CD14-positive monocyte (primary cell): Measurements from ENCODE around the gene CPNE4. TPM values are rescaled to one million over a fixed set of nuclear protein-coding genes. Genes with fewer than 3 reads are reported as not detected.

Experiments
- DNase-seq, 3 donors: peaks; one replicate each; pipeline ENCODE4 v3.0.0-alpha.2; 2011 to 2022
- H2AFZ ChIP-seq: 2 replicates; pipeline ENCODE4 v1.6.0; 2012; ENCODE audit warnings: mild to moderate bottlenecking, low read depth, low read length, inconsistent platforms; ENCODE audit not compliant: insufficient read depth, poor library complexity, severe bottlenecking
- H3K27ac ChIP-seq, 2 donors: 1 replicate in 1 of 2; 2 replicates in 1 of 2; pipeline ENCODE4 v1.5.1; 2012 to 2013; ENCODE audit warnings: low read length in 2 of 2, control low read depth in 1 of 2, inconsistent platforms in 1 of 2, low read depth in 1 of 2, mild to moderate bottlenecking in 1 of 2
- H3K27me3 ChIP-seq, 2 donors: one replicate each; pipeline versions ENCODE4 v1.6.0 to v1.6.1; 2011 to 2013; ENCODE audit warnings: low read length in 2 of 2; ENCODE audit not compliant: control insufficient read depth in 2 of 2, insufficient read depth in 2 of 2
- H3K36me3 ChIP-seq, 2 donors: replicated peaks in 1 of 2; 1 replicate in 1 of 2; 2 replicates in 1 of 2; pipeline versions ENCODE4 v1.5.1 to v1.6.1; 2012 to 2013; ENCODE audit warnings: low read length in 2 of 2, control low read depth in 1 of 2, inconsistent platforms in 1 of 2, mild to moderate bottlenecking in 1 of 2; ENCODE audit not compliant: insufficient read depth in 2 of 2, control insufficient read depth in 1 of 2
- H3K4me1 ChIP-seq, 2 donors: 1 replicate in 1 of 2; 2 replicates in 1 of 2; pipeline versions ENCODE4 v1.5.1 to v1.6.1; 2012 to 2013; ENCODE audit warnings: low read length in 2 of 2, control low read depth in 1 of 2, inconsistent platforms in 1 of 2, mild to moderate bottlenecking in 1 of 2, moderate library complexity in 1 of 2; ENCODE audit not compliant: insufficient read depth in 2 of 2, control insufficient read depth in 1 of 2
- H3K4me2 ChIP-seq: replicated peaks from 2 replicates; pipeline ENCODE3; 2012; ENCODE audit warnings: low read length, moderate library complexity, mild to moderate bottlenecking; ENCODE audit not compliant: poor library complexity, severe bottlenecking; ENCODE audit errors: extremely low read depth
- H3K4me3 ChIP-seq, 3 experiments: fragments of 200-600 bp in 1 of 3; sonication (generic) in 1 of 3; replicated peaks in 1 of 3; 1 replicate in 2 of 3; 2 replicates in 1 of 3; pipeline ENCODE4 v1.5.1; 2011 to 2013; ENCODE audit warnings: low read length in 3 of 3, mild to moderate bottlenecking in 3 of 3, control low read depth in 2 of 3, low read depth in 2 of 3, inconsistent platforms in 1 of 3, moderate library complexity in 1 of 3
- H3K79me2 ChIP-seq: 2 replicates; pipeline ENCODE4 v1.6.0; 2012; ENCODE audit warnings: mild to moderate bottlenecking, control low read depth, inconsistent platforms, low read length, moderate library complexity; ENCODE audit not compliant: insufficient read depth
- H3K9ac ChIP-seq: 2 replicates; pipeline ENCODE4 v1.6.0; 2017; ENCODE audit warnings: low read length, mild to moderate bottlenecking; ENCODE audit not compliant: insufficient read depth, poor library complexity, severe bottlenecking
- H3K9me3 ChIP-seq, 2 donors: replicated peaks in 1 of 2; 1 replicate in 1 of 2; 2 replicates in 1 of 2; pipeline versions ENCODE4 v1.5.1 to v1.6.1; 2012 to 2013; ENCODE audit warnings: low read length in 2 of 2, control low read depth in 1 of 2; ENCODE audit not compliant: control insufficient read depth in 1 of 2, insufficient read depth in 1 of 2
- H4K20me1 ChIP-seq: 2 replicates; pipeline ENCODE4 v1.6.0; 2012; ENCODE audit warnings: mild to moderate bottlenecking, low read length, control low read depth, moderate library complexity; ENCODE audit not compliant: insufficient read depth
- H3K27ac Mint-ChIP-seq, 7 donors: one replicate each; pipeline ENCODE4 v1.8.0; 2020; ENCODE audit warnings: mild to moderate bottlenecking in 7 of 7, mixed read lengths in 7 of 7, moderate library complexity in 6 of 7, inconsistent platforms in 2 of 7
- H3K27me3 Mint-ChIP-seq, 3 donors: one replicate each; pipeline ENCODE4 v1.8.0; 2021 to 2022; ENCODE audit warnings: low read depth in 3 of 3, mild to moderate bottlenecking in 3 of 3, mixed read lengths in 3 of 3, moderate library complexity in 3 of 3, inconsistent platforms in 1 of 3
- H3K36me3 Mint-ChIP-seq, 2 donors: one replicate each; pipeline ENCODE4 v1.8.0; 2020; ENCODE audit warnings: mixed read lengths in 2 of 2, inconsistent platforms in 1 of 2, mild to moderate bottlenecking in 1 of 2
- H3K4me1 Mint-ChIP-seq: one replicate; pipeline ENCODE4 v1.8.0; 2020; ENCODE audit warnings: mild to moderate bottlenecking, mixed read lengths
- H3K4me3 Mint-ChIP-seq, 2 donors: one replicate each; pipeline ENCODE4 v1.8.0; 2020; ENCODE audit warnings: mild to moderate bottlenecking in 2 of 2, mixed read lengths in 2 of 2, moderate library complexity in 1 of 2
- H3K9me3 Mint-ChIP-seq, 7 donors: one replicate each; pipeline ENCODE4 v1.8.0; 2020 to 2022; ENCODE audit warnings: mixed read lengths in 7 of 7, mild to moderate bottlenecking in 6 of 7, moderate library complexity in 6 of 7, inconsistent platforms in 2 of 7
- WGBS: methylation state at CpG from one replicate; pipeline ENCODE4 v1.1.5; 2013; ENCODE audit warnings: missing lambda C conversion rate; ENCODE audit not compliant: insufficient coverage; 5-methylcytosine and 5-hydroxymethylcytosine counted together
- intact Hi-C, 2 donors: fragments of 100-400 bp; cut with micrococcal nuclease; formaldehyde crosslinking; loops; one replicate each; pipeline versions ENCODE4 v1.15.0 to v1.15.1; 2023
- polyA plus RNA-seq, 3 donors: library from polyadenylated mRNA; depleted of rRNA in 1 of 3; unstranded in 2 of 3; stranded (reverse) in 1 of 3; fragments of 300-500 nt in 2 of 3; fragments of >200 nt in 1 of 3; fragmentation: Illumina TruSeq in 2 of 3; gene quantifications; 1 replicate in 2 of 3; 2 replicates in 1 of 3; pipeline ENCODE4 v1.2.3, GENCODE V29; 2012 to 2021
- TF ChIP-seq, protein P1 (sequence below): fragments of 200-600 bp; IDR thresholded peaks from one replicate; pipeline ENCODE4 v1.8.0; 2022; ENCODE audit warnings: antibody characterized with exemption, mild to moderate bottlenecking

Gene CPNE4
- polyA plus RNA-seq, 3 donors: not detected

DNA sequence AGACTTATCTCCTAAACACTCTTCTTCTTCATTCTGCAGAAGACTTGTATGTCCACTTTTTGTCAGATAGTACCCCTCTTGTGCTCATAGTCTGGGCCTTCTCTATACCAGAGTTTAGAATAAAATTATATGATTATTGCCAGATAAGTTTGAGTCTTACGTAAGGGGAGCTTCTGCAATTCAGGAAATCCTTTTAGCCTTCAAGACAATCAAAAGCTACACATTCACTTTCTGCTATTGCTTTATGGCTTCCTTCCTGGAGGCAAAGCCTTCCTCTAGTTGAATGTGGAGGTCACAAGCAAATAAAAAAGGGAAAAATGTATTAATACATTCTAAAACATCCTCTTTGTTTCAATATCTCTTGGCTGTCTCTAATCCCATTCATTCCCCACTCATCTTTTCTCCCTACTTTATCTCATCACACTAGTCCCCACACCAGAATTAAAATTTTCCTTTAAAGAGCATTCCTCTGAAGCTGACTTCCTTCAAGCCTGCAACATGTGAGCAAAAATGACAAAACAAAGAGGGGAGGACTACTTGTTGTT is 186.8 kb downstream of the CPNE4 start:
- Histone ChIP-seq H3K27me3 (peaks cover 22 to 31% of the 10 kb centered on the region in 2 donors), H4K20me1 (no peaks in the 10 kb centered on the region)
- peaks cover 13 to 35% (median 19%) of the 10 kb centered on the region in 3 donors for H3K27me3 Mint-ChIP-seq

DNA sequence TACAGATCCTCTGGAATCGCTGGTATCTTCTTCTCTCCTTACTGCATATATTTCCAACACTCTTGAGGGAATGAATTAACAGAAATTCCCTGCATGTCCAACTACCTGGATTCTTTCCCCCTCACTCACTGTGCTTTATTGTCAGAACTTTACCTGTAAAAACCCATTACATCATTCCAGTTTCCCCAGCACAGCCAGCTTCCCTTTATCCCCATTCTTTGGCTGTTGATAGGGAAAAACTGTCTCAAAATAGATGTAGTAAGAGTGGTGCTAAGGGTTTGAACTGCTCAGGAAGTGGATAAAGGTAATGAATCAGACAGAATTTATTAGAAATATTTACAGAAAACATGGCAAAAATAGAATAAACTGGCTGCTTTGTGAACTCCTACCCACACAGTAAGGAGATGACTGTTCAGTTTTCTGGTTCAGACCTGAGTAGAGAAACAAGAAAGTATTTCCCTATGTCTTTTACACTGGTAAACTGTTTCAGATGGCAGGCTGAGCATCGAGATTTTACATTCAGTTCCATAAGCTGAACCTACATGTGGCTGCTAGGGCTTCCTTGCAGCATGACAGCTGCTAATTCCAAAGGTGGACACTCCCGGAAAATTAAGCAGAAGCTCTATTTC is 188.4 kb downstream of the CPNE4 start:
- intact Hi-C loops: no loop called here
- TF ChIP-seq, protein P1, sequence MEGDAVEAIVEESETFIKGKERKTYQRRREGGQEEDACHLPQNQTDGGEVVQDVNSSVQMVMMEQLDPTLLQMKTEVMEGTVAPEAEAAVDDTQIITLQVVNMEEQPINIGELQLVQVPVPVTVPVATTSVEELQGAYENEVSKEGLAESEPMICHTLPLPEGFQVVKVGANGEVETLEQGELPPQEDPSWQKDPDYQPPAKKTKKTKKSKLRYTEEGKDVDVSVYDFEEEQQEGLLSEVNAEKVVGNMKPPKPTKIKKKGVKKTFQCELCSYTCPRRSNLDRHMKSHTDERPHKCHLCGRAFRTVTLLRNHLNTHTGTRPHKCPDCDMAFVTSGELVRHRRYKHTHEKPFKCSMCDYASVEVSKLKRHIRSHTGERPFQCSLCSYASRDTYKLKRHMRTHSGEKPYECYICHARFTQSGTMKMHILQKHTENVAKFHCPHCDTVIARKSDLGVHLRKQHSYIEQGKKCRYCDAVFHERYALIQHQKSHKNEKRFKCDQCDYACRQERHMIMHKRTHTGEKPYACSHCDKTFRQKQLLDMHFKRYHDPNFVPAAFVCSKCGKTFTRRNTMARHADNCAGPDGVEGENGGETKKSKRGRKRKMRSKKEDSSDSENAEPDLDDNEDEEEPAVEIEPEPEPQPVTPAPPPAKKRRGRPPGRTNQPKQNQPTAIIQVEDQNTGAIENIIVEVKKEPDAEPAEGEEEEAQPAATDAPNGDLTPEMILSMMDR: no peak
- H3K4me1 Mint-ChIP-seq: peaks cover 21% of the 10 kb centered on the region
- no peak for DNase-seq
- no peaks in the 10 kb centered on the region for H4K20me1 ChIP-seq
- H3K79me2 ChIP-seq: no peaks in the 10 kb centered on the region
- H3K4me3 ChIP-seq: no peak overlapping the region
- no peak overlapping the region for H3K4me3 Mint-ChIP-seq
- H3K9me3 Mint-ChIP-seq: peaks cover 0 to 2% (median 0%) of the 10 kb centered on the region in 7 donors
- H3K9me3 ChIP-seq: no peaks in the 10 kb centered on the region
- H2AFZ ChIP-seq: no peak overlapping the region
- no peak overlapping the region for H3K27ac Mint-ChIP-seq
- WGBS: 67% methylated on average over 2 of the region's 3 CpGs
- H3K4me1 ChIP-seq: peaks cover 16 to 19% of the 10 kb centered on the region in 2 donors
- no peak overlapping the region for H3K9ac ChIP-seq
- peaks cover 12 to 29% (median 20%) of the 10 kb centered on the region in 3 donors for H3K27me3 Mint-ChIP-seq
- H3K4me2 ChIP-seq: no peak overlapping the region
- no peaks in the 10 kb centered on the region for H3K36me3 Mint-ChIP-seq
- no peaks in the 10 kb centered on the region for H3K36me3 ChIP-seq
- peaks cover 20 to 37% of the 10 kb centered on the region in 2 donors for H3K27me3 ChIP-seq
- no peak overlapping the region for H3K27ac ChIP-seq

More for the DNA sequence above, 186.8 kb downstream of the CPNE4 start:
- no peaks in the 10 kb centered on the region for H3K36me3 ChIP-seq
- H3K4me3 Mint-ChIP-seq: no peak overlapping the region
- H3K36me3 Mint-ChIP-seq: no peaks in the 10 kb centered on the region
- H2AFZ ChIP-seq: no peak overlapping the region
- no peak overlapping the region for H3K9ac ChIP-seq
- H3K4me1 Mint-ChIP-seq: peaks cover 21% of the 10 kb centered on the region
- TF ChIP-seq, protein P1: no peak
- H3K9me3 ChIP-seq: no peaks in the 10 kb centered on the region
- no peaks in the 10 kb centered on the region for H3K79me2 ChIP-seq
- H3K4me3 ChIP-seq: no peak overlapping the region
- no CpG with 5 or more reads among the region's 1 CpG for WGBS
- no peak overlapping the region for H3K4me2 ChIP-seq
- H3K27ac ChIP-seq: no peak overlapping the region
- no peak for DNase-seq
- peaks cover 0 to 2% (median 0%) of the 10 kb centered on the region in 7 donors for H3K9me3 Mint-ChIP-seq
- no peak overlapping the region for H3K27ac Mint-ChIP-seq
- intact Hi-C loops: no loop called here
- H3K4me1 ChIP-seq: peaks cover 16 to 19% of the 10 kb centered on the region in 2 donors
